Glomerular endothelial cell (primary cell): ENCODE data around the gene CD8B. TPM values are rescaled to one million over a fixed set of nuclear protein-coding genes. Genes with fewer than 3 reads are reported as not detected.

Source experiments
- DNase-seq: peaks from one replicate; pipeline ENCODE4 v3.0.0-alpha.2; 2011; ENCODE audit warnings: low read depth, low spot score; ENCODE audit errors: extremely low read depth
- total RNA-seq: library from RNA; depleted of rRNA; stranded (reverse); fragments of >200 nt; gene quantifications from 2 replicates; pipeline ENCODE4 v1.2.3, GENCODE V29; 2015

Gene CD8B
- total RNA-seq, 1 donor from 2014 or later: not detected

DNA sequence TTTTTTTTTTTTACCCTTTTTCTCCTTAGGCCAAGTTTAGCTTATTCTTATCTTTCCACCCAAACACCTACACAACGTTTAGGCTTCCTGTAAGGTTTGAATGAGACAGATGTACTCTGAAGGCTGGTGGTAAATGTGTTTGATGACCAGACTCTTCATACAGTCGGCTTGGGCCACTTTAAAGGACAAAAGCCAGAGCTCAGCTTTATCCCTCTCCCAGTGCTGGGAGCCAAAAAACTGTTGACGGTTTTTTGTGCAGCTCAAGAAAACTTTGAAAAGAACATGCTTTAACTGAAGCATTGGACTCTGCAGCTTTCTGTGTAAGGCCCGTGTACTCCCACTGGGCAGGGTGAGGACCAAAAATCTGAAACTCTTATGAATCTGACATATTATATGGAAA lies 86.3 kb downstream of the CD8B start:
- DNase-seq: no peak

- no peak for DNase-seq
Measured at GRCh38 chr2:86774862-86775261, 86.8 kb downstream of the CD8B start.

DNA sequence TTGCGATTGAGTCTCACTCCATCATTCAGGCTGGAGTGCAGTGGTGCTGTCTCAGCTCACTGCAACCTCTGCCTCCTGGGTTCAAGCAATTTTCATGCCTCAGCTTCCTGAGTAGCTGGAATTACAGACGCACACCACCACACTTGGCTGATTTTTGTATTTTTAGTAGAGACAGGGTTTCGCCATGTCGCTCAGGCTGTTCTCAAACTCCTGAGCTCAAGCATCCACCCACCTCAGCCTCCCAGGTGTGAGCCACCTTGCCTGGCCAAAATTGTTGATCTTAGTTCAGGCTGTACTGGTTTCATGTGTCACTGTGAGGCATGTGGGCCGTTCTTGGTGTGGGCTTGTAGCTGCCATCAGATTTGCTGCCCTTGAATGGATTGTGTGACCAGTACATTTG lies 89.1 kb downstream of the CD8B start:
- DNase-seq: no peak

DNA sequence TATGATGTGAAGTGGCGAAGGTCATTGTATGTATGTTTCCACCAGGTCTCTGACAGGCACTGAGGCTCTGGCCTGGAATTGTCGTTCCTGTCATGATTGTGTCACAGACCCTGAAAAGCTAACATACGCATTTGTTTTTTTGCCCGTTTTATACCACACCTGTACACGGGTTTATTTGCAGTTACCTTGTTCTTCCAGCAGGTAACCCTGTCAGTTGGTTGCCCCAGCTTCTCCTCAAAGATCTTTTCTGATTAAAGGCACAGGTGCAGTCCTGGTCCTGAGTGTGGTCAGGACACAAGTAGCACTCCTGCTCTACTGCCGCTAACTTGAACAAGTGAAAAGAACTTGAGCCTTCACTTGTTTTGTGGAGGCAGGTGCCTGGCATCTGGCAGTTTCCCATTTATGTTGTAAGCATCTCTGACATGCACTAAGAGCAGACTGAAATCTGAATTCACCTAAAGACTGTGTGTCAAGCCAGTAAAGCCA lies 90.8 kb downstream of the CD8B start:
- no peak for DNase-seq

- no peak for DNase-seq
Measured at GRCh38 chr2:86769838-86770237, 91.8 kb downstream of the CD8B start.

- no peak for DNase-seq
Measured at GRCh38 chr2:86768189-86768949, 93.3 kb downstream of the CD8B start.

Other genes with a start within 250 kb of the CD8B start
- 24.3 and 29.1 TPM in 2 replicates for gene RNF103, start 238.0 kb downstream of the CD8B start, total RNA-seq
- gene RMND5A, start 141.6 kb downstream of the CD8B start, total RNA-seq: 28.7 and 29.1 TPM in 2 replicates
- gene CD8A, start 71.0 kb downstream of the CD8B start, total RNA-seq: not detected in 2 replicates
- 0.12 and 0.87 TPM in 2 replicates for gene RGPD1, start 80.2 kb upstream of the CD8B start, total RNA-seq
- 1.3 and 3.8 TPM in 2 replicates for gene PLGLB1, start 160.0 kb upstream of the CD8B start, total RNA-seq